HepG2 (cell line): ENCODE data around the gene RNU2-63P. TPM values are rescaled to one million over a fixed set of nuclear protein-coding genes. Genes with fewer than 3 reads are reported as not detected.

ENCODE experiments used
- ATAC-seq: fragments of 200-7000 bp; cut with Tn5 transposase; 3 replicates; pipeline ENCODE4 v1.9.1; 2020; ENCODE audit warnings: mild to moderate bottlenecking, moderate library complexity
- BruUV-seq: library from RNA; stranded (reverse); fragments of 400-500 nt; replicated peaks from 2 replicates; lab custom pipeline; 2021; lab: Mats Ljungman, UMichigan
- CTCF ChIA-PET: fragments of 300-600 bp; formaldehyde crosslinking; extraction: SDS; loops from one replicate; lab custom pipeline; 2021; ENCODE audit warnings: low total read pairs, inconsistent platforms, low intra/inter-chr PET ratio; lab: Yijun Ruan, JAX
- POLR2A ChIA-PET: fragments of 350-600 bp; sonication (Branson Sonifier 250); formaldehyde crosslinking; loops from one replicate; lab custom pipeline; 2020; ENCODE audit warnings: antibody characterized with exemption, inconsistent platforms; lab: Yijun Ruan, JAX
- DNase-seq: peaks from one replicate; pipeline ENCODE4 v3.0.0-alpha.2; 2015; ENCODE audit warnings: low spot score
- FAIRE-seq: peaks from 3 replicates; lab custom pipeline; 2011; peaks lifted over from hg19 to GRCh38; lab: Jason Lieb, UNC
- H2AFZ ChIP-seq: one replicate; pipeline ENCODE4 v1.6.1; 2011; ENCODE audit warnings: low read length, inconsistent platforms
- H3K27ac ChIP-seq: fragments of 300-600 bp; 3 replicates; pipeline ENCODE4 v1.8.0; 2011; ENCODE audit warnings: mixed run types, mild to moderate bottlenecking, mixed read lengths, low read length, inconsistent platforms; ENCODE audit not compliant: insufficient read depth; ENCODE audit errors: extremely low read length
- H3K27me3 ChIP-seq, 2 experiments: fragments of 200-600 bp in 1 of 2; 2 replicates in 1 of 2; 3 replicates in 1 of 2; pipeline versions ENCODE4 v1.6.0 to v1.8.0; 2011; ENCODE audit warnings: low read length in 2 of 2, mild to moderate bottlenecking in 2 of 2, moderate library complexity in 2 of 2, inconsistent platforms in 1 of 2; ENCODE audit not compliant: insufficient read depth in 2 of 2, control insufficient read depth in 1 of 2
- H3K36me3 ChIP-seq, 2 experiments: fragments of 200-600 bp in 1 of 2; replicated peaks in 1 of 2; 2 replicates in 1 of 2; 3 replicates in 1 of 2; pipeline versions ENCODE4 v1.5.1 to v1.8.0; 2011; ENCODE audit warnings: low read length in 2 of 2, inconsistent platforms in 1 of 2; ENCODE audit not compliant: insufficient read depth in 2 of 2, control insufficient read depth in 1 of 2
- H3K4me1 ChIP-seq: 2 replicates; pipeline ENCODE4 v1.5.1; 2012; ENCODE audit warnings: low read length, inconsistent platforms; ENCODE audit not compliant: insufficient read depth
- H3K4me2 ChIP-seq: 2 replicates; pipeline ENCODE4 v1.6.0; 2011; ENCODE audit warnings: low read depth, low read length, inconsistent platforms
- H3K4me3 ChIP-seq, 3 experiments: fragments of 200-600 bp in 1 of 3; sonication (generic), shearing (Covaris generic) in 1 of 3; replicated peaks in 1 of 3; 2 replicates each; pipeline ENCODE4 v1.5.1; 2011 to 2016; ENCODE audit warnings: low read length in 3 of 3, inconsistent platforms in 2 of 3, low read depth in 2 of 3, mild to moderate bottlenecking in 2 of 3, control low read depth in 1 of 3, mixed read lengths in 1 of 3; ENCODE audit not compliant: insufficient read depth in 1 of 3
- H3K79me2 ChIP-seq: one replicate; pipeline ENCODE4 v1.6.1; 2011; ENCODE audit warnings: low read length, inconsistent platforms; ENCODE audit not compliant: insufficient read depth
- H3K9ac ChIP-seq: 2 replicates; pipeline ENCODE4 v1.6.0; 2011; ENCODE audit warnings: mild to moderate bottlenecking, low read depth, low read length, inconsistent platforms; ENCODE audit not compliant: insufficient read depth
- H3K9me3 ChIP-seq: 2 replicates; pipeline ENCODE4 v1.5.1; 2012; ENCODE audit warnings: mild to moderate bottlenecking, low read length
- H4K20me1 ChIP-seq: 2 replicates; pipeline ENCODE4 v1.6.0; 2011; ENCODE audit warnings: inconsistent platforms, mild to moderate bottlenecking, low read length, moderate library complexity; ENCODE audit not compliant: insufficient read depth
- DNMT1 ChIP-seq: sonication (generic); formaldehyde crosslinking; IDR thresholded peaks from 2 replicates; pipeline ENCODE4 v1.5.1; 2020; ENCODE audit warnings: mild to moderate bottlenecking, missing genetic modification reagents
- ELF3 ChIP-seq: IDR thresholded peaks from 2 replicates; pipeline ENCODE4 v1.6.1; 2016; ENCODE audit warnings: missing genetic modification reagents, missing compliant biosample characterization
- ETV6 ChIP-seq: sonication (generic); formaldehyde crosslinking; conservative IDR thresholded peaks from 2 replicates; pipeline ENCODE4 v1.4.0; 2020; ENCODE audit warnings: missing genetic modification reagents
- FOXM1 ChIP-seq: sonication (generic); formaldehyde crosslinking; IDR thresholded peaks from 2 replicates; pipeline ENCODE4 v1.5.0; 2020; ENCODE audit warnings: missing genetic modification reagents
- NR0B2 ChIP-seq: sonication (generic); formaldehyde crosslinking; IDR thresholded peaks from 2 replicates; pipeline ENCODE4 v1.4.0; 2020; ENCODE audit warnings: mild to moderate bottlenecking, missing genetic modification reagents
- SMAD3 ChIP-seq: sonication (generic); formaldehyde crosslinking; IDR thresholded peaks from 2 replicates; pipeline ENCODE4 v1.4.0; 2020; ENCODE audit warnings: missing genetic modification reagents
- TP53 ChIP-seq: sonication (generic); formaldehyde crosslinking; conservative IDR thresholded peaks from 2 replicates; pipeline ENCODE4 v1.4.0; 2020; ENCODE audit warnings: missing genetic modification reagents
- ZBTB33 ChIP-seq: sonication (generic); formaldehyde crosslinking; IDR thresholded peaks from 2 replicates; pipeline ENCODE4 v1.4.0; 2020; ENCODE audit warnings: missing genetic modification reagents
- ZBTB39 ChIP-seq: sonication (generic); formaldehyde crosslinking; IDR thresholded peaks from 2 replicates; pipeline ENCODE4 v1.5.0; 2020; ENCODE audit warnings: missing genetic modification reagents
- ZNF24 ChIP-seq: fragments of 450-650 bp; IDR thresholded peaks from 2 replicates; pipeline ENCODE4 v1.6.1; 2017; ENCODE audit warnings: antibody characterized with exemption, mild to moderate bottlenecking
- ZNF296 ChIP-seq: sonication (generic); formaldehyde crosslinking; conservative IDR thresholded peaks from 2 replicates; pipeline ENCODE4 v1.5.0; 2020; ENCODE audit warnings: mild to moderate bottlenecking, missing genetic modification reagents
- ZNF335 ChIP-seq: sonication (generic); formaldehyde crosslinking; IDR thresholded peaks from 2 replicates; pipeline ENCODE4 v1.4.0; 2020; ENCODE audit warnings: missing genetic modification reagents
- ZNF383 ChIP-seq: sonication (generic); formaldehyde crosslinking; IDR thresholded peaks from 2 replicates; pipeline ENCODE4 v1.4.0; 2020; ENCODE audit warnings: missing genetic modification reagents, mild to moderate bottlenecking, borderline replicate concordance
- ZNF431 ChIP-seq: sonication (generic); formaldehyde crosslinking; IDR thresholded peaks from 2 replicates; pipeline ENCODE4 v1.9.0; 2022; ENCODE audit warnings: missing genetic modification reagents, low read depth, mild to moderate bottlenecking, borderline replicate concordance
- ZNF44 ChIP-seq: sonication (generic); formaldehyde crosslinking; IDR thresholded peaks from 2 replicates; pipeline ENCODE4 v1.5.1; 2020; ENCODE audit warnings: mild to moderate bottlenecking, missing genetic modification reagents
- ZNF782 ChIP-seq: sonication (generic); formaldehyde crosslinking; IDR thresholded peaks from 2 replicates; pipeline ENCODE4 v1.4.0; 2020; ENCODE audit warnings: missing genetic modification reagents, mild to moderate bottlenecking, borderline replicate concordance
- WGBS: methylation state at CpG from one replicate; pipeline ENCODE4 v1.1.6; 2017; ENCODE audit warnings: low lambda C conversion rate; 5-methylcytosine and 5-hydroxymethylcytosine counted together
- in situ Hi-C: cut with HindIII; loops from 2 replicates; pipeline ENCODE4 v1.10.0; 2017; ENCODE audit warnings: low pct_unique_long_range_greater_than_20kb; ENCODE audit not compliant: extremely low pct_ligation_motif_present
- intact Hi-C: fragments of 100-400 bp; cut with micrococcal nuclease; formaldehyde crosslinking; loops from one replicate; pipeline ENCODE4 v1.10.0; 2022; ENCODE audit not compliant: unreplicated experiment
- polyA plus RNA-seq, 8 experiments: library from polyadenylated mRNA; depleted of rRNA in 3 of 8; stranded (reverse) in 7 of 8; unstranded in 1 of 8; fragments of >200 nt; fragmentation: Illumina TruSeq in 4 of 8; extraction: Trizol in 4 of 8; gene quantifications; 2 replicates each; pipeline versions ENCODE4 v1.2.1 to v1.2.3, GENCODE V29; 2011 to 2016; ENCODE audit warnings: low read depth in 4 of 8, missing spikeins in 1 of 8, mixed read lengths in 1 of 8; ENCODE audit not compliant: insufficient read depth in 1 of 8
- total RNA-seq, 5 experiments: library from RNA; depleted of rRNA; stranded (reverse); fragments of >200 nt; fragmentation: Illumina TruSeq; extraction: Trizol; gene quantifications; 2 replicates each; pipeline ENCODE4 v1.2.3, GENCODE V29; 2016; ENCODE audit warnings: low read depth in 1 of 5

RNU2-63P gene
- total and polyA plus RNA-seq, 2 of the 13 experiments (the other 11 are each of a cell fraction or from before 2014, with no cell fraction given) = 6.8 TPM; not detected in 1

- Histone ChIP-seq H4K20me1 (no peaks in the 10 kb centered on the region), H3K27me3 (no peaks in the 10 kb centered on the region), H3K9ac (no peak overlapping the region), H2AFZ (no peak overlapping the region), H3K9me3 (no peaks in the 10 kb centered on the region), H3K4me2 (no peak overlapping the region), H3K27ac (no peak overlapping the region), H3K4me1 (no peaks in the 10 kb centered on the region), H3K4me3 (no peak overlapping the region), H3K36me3 (no peaks in the 10 kb centered on the region; a peak in 1 of 5 replicates), H3K79me2 (no peaks in the 10 kb centered on the region)
- BruUV-seq = no TSS peak
- no peak for ATAC-seq
- WGBS = 95% methylated on average over 7 of the region's 7 CpGs
- intact Hi-C loops (no loop called here), in situ Hi-C loops (no loop called here)
- ChIA-PET POLR2A (interaction anchor here (1.1 to 2.0 kb wide), 2 partner anchors 15 to 23 kb away, joined by 4 to 5 read pairs; partner anchors contain the start of gene RNU2-63P), CTCF (no interaction called here)
- no peak for FAIRE-seq
- TF ChIP-seq ELF3 (CRISPR knock-in tag) = no peak
- no peak for TF ChIP-seq TP53 (CRISPR knock-in tag)
- TF ChIP-seq ZNF383 (CRISPR knock-in tag) = no peak
- TF ChIP-seq ZNF335 (CRISPR knock-in tag) = no peak
- TF ChIP-seq ZNF296 (CRISPR knock-in tag) = no peak
- TF ChIP-seq NR0B2 (CRISPR knock-in tag) = no peak
- no peak for TF ChIP-seq ZNF24
- no peak for TF ChIP-seq ZNF431
- DNase-seq = no peak
Measured at GRCh38 chr2:88032070-88032702, 15.8 kb upstream of the RNU2-63P start.

- Histone ChIP-seq H3K36me3 (no peaks in the 10 kb centered on the region; a peak in 1 of 5 replicates), H3K4me2 (no peak overlapping the region), H3K4me1 (no peaks in the 10 kb centered on the region), H2AFZ (no peak overlapping the region), H3K4me3 (no peak overlapping the region), H3K9me3 (no peaks in the 10 kb centered on the region), H3K27me3 (no peaks in the 10 kb centered on the region), H3K9ac (no peak overlapping the region), H3K27ac (no peak overlapping the region), H4K20me1 (no peaks in the 10 kb centered on the region), H3K79me2 (no peaks in the 10 kb centered on the region)
- ATAC-seq (no peak), FAIRE-seq (no peak), DNase-seq (no peak)
- no TSS peak for BruUV-seq
- ChIA-PET CTCF (no interaction called here), POLR2A (no interaction called here)
- 96% methylated on average over 4 of the region's 4 CpGs for WGBS
- intact Hi-C loops = no loop called here
- in situ Hi-C loops = no loop called here
- TF ChIP-seq ZBTB33 (CRISPR knock-in tag) = no peak
- no peak for TF ChIP-seq FOXM1
- no peak for TF ChIP-seq ZNF782
- TF ChIP-seq ZNF44 (CRISPR knock-in tag) = no peak
- no peak for TF ChIP-seq ZBTB39 (CRISPR knock-in tag)
- no peak for TF ChIP-seq ETV6
- no peak for TF ChIP-seq DNMT1 (CRISPR knock-in tag)
- TF ChIP-seq SMAD3 = no peak
Measured at GRCh38 chr2:88028931-88029330, 12.6 kb upstream of the RNU2-63P start.
